Trophoblast cell (in vitro differentiated cells and primary cell): Measurements from ENCODE around the gene TRIM69.

Experiments
- DNase-seq, 2 donors: peaks; one replicate each; pipeline ENCODE4 v3.0.0-alpha.2; 2016
- H2AFZ ChIP-seq: 2 replicates; pipeline ENCODE4 v1.6.1; 2013; ENCODE audit warnings: low read length, moderate library complexity, mild to moderate bottlenecking; ENCODE audit not compliant: insufficient read depth, poor library complexity
- H2AK5ac ChIP-seq: 2 replicates; pipeline ENCODE4 v1.6.1; 2013; ENCODE audit warnings: mild to moderate bottlenecking, low read length
- H2BK120ac ChIP-seq: 2 replicates; pipeline ENCODE4 v1.6.1; 2013; ENCODE audit warnings: low read length, mild to moderate bottlenecking, moderate library complexity; ENCODE audit not compliant: insufficient read depth, poor library complexity
- H2BK12ac ChIP-seq: 2 replicates; pipeline ENCODE4 v1.6.1; 2013; ENCODE audit warnings: mild to moderate bottlenecking, low read length, moderate library complexity
- H2BK5ac ChIP-seq: 2 replicates; pipeline ENCODE4 v1.6.1; 2013; ENCODE audit warnings: low read length, low read depth, moderate library complexity, mild to moderate bottlenecking; ENCODE audit not compliant: poor library complexity
- H3K14ac ChIP-seq: 2 replicates; pipeline ENCODE4 v1.6.1; 2013; ENCODE audit warnings: mild to moderate bottlenecking, low read length
- H3K18ac ChIP-seq: 2 replicates; pipeline ENCODE4 v1.6.1; 2013; ENCODE audit warnings: mild to moderate bottlenecking, low read length
- H3K23ac ChIP-seq: 2 replicates; pipeline ENCODE4 v1.6.1; 2013; ENCODE audit warnings: low read length
- H3K27ac ChIP-seq: 2 replicates; pipeline ENCODE4 v1.5.1; 2013; ENCODE audit warnings: low read depth, mild to moderate bottlenecking, inconsistent platforms, low read length, moderate library complexity
- H3K27me3 ChIP-seq: 2 replicates; pipeline ENCODE4 v1.6.1; 2013; ENCODE audit warnings: inconsistent platforms, mild to moderate bottlenecking, low read length, moderate library complexity; ENCODE audit not compliant: insufficient read depth
- H3K36me3 ChIP-seq, 2 experiments: 1 replicate in 1 of 2; 2 replicates in 1 of 2; pipeline ENCODE4 v1.6.1; 2013; ENCODE audit warnings: low read length in 2 of 2, mild to moderate bottlenecking in 2 of 2, moderate library complexity in 1 of 2; ENCODE audit not compliant: insufficient read depth in 2 of 2, control insufficient read depth in 1 of 2
- H3K4ac ChIP-seq: 2 replicates; pipeline ENCODE4 v1.6.1; 2013; ENCODE audit warnings: low read depth, mild to moderate bottlenecking, low read length, moderate library complexity
- H3K4me1 ChIP-seq, 2 experiments: 1 replicate in 1 of 2; 2 replicates in 1 of 2; pipeline ENCODE4 v1.6.1; 2013; ENCODE audit warnings: low read length in 2 of 2, mild to moderate bottlenecking in 2 of 2, moderate library complexity in 1 of 2; ENCODE audit not compliant: insufficient read depth in 2 of 2, control insufficient read depth in 1 of 2
- H3K4me2 ChIP-seq: 2 replicates; pipeline ENCODE4 v1.6.1; 2013; ENCODE audit warnings: inconsistent platforms, mild to moderate bottlenecking, low read length, moderate library complexity
- H3K4me3 ChIP-seq: 2 replicates; pipeline ENCODE4 v1.5.1; 2013; ENCODE audit warnings: mild to moderate bottlenecking, low read depth, low read length, inconsistent platforms
- H3K79me1 ChIP-seq: one replicate; pipeline ENCODE4 v1.6.1; 2013; ENCODE audit warnings: low read length
- H3K79me2 ChIP-seq: 2 replicates; pipeline ENCODE4 v1.6.1; 2013; ENCODE audit warnings: low read length, mild to moderate bottlenecking; ENCODE audit not compliant: control insufficient read depth, insufficient read depth, poor library complexity
- H3K9ac ChIP-seq: 2 replicates; pipeline ENCODE4 v1.6.1; 2013; ENCODE audit warnings: mild to moderate bottlenecking, low read length
- H3K9me3 ChIP-seq: 2 replicates; pipeline ENCODE4 v1.6.1; 2013; ENCODE audit warnings: low read depth, mild to moderate bottlenecking, control low read depth, inconsistent platforms, low read length; ENCODE audit not compliant: insufficient read depth
- H4K12ac ChIP-seq: 2 replicates; pipeline ENCODE4 v1.6.1; 2013; ENCODE audit warnings: low read depth, mild to moderate bottlenecking, low read length, moderate library complexity
- H4K8ac ChIP-seq: 2 replicates; pipeline ENCODE4 v1.6.1; 2013; ENCODE audit warnings: low read depth, mild to moderate bottlenecking, low read length, moderate library complexity
- H4K91ac ChIP-seq: one replicate; pipeline ENCODE4 v1.6.1; 2013; ENCODE audit warnings: low read depth, mild to moderate bottlenecking, low read length, moderate library complexity
- WGBS: extraction: QIAGEN DNeasy Blood & Tissue Kit; methylation state at CpG from one replicate; pipeline ENCODE4 v1.1.7; 2013; ENCODE audit warnings: missing lambda C conversion rate; ENCODE audit not compliant: insufficient read length, insufficient coverage; ENCODE audit errors: extremely low coverage; 5-methylcytosine and 5-hydroxymethylcytosine counted together

The TRIM69 gene

GRCh38 chr15:44711096-44711742 is 25.1 kb upstream of the TRIM69 start, which contains the start of the genes B2M and PATL2:
Gene B2M, plus strand, starts transcription at chr15:44711517. Its CDS starts 30 bp downstream, at chr15:44711547.
Gene PATL2, minus strand, starts transcription at chr15:44711323. Its CDS starts 34,833 bp downstream, at chr15:44676490.
- H4K91ac ChIP-seq, result peak within 1 kb of the TSS; percentile 3
- H2AFZ ChIP-seq, result peak within 1 kb of the TSS; percentile 12
- H3K36me3 ChIP-seq, result peaks cover 0 to 4% of the 10 kb centered on the region in 2 experiments
- H2AK5ac ChIP-seq, result no peak within 1 kb of the TSS
- H3K4me2 ChIP-seq, result peak within 1 kb of the TSS; percentile 73
- peak within 1 kb of the TSS; percentile 73 for H3K4me3 ChIP-seq
- no peaks in the 10 kb centered on the region for H3K27me3 ChIP-seq
- H2BK120ac ChIP-seq, result peak within 1 kb of the TSS; percentile 2
- peaks cover 3% of the 10 kb centered on the region for H3K79me2 ChIP-seq
- peak; percentile 97 to 99 for DNase-seq
- peak within 1 kb of the TSS; percentile 49 for H3K27ac ChIP-seq
- H3K79me1 ChIP-seq, result peaks cover 6% of the 10 kb centered on the region
- peak within 1 kb of the TSS; percentile 56 for H4K8ac ChIP-seq
- H3K14ac ChIP-seq, result peak within 1 kb of the TSS; percentile 54
- no peak within 1 kb of the TSS for H3K23ac ChIP-seq
- H3K9me3 ChIP-seq, result peaks cover 1% of the 10 kb centered on the region
- peak within 1 kb of the TSS; percentile 67 for H3K18ac ChIP-seq
- H3K9ac ChIP-seq, result peak within 1 kb of the TSS; percentile 53
- H2BK5ac ChIP-seq, result peak within 1 kb of the TSS; percentile 47
- no peak within 1 kb of the TSS for H4K12ac ChIP-seq
- peak within 1 kb of the TSS; percentile 20 for H3K4ac ChIP-seq
- peaks cover 13 to 14% of the 10 kb centered on the region in 2 experiments for H3K4me1 ChIP-seq
- H2BK12ac ChIP-seq, result peak within 1 kb of the TSS; percentile 47
- WGBS, result no CpG with 5 or more reads among the region's 37 CpGs

GRCh38 chr15:44711743-44712345 is 24.5 kb upstream of the TRIM69 start:
- Histone ChIP-seq H2BK120ac (peak overlapping the region; percentile 2), H2BK5ac (peak overlapping the region; percentile 47), H4K91ac (peak overlapping the region; percentile 3), H3K4me3 (peak overlapping the region; percentile 73), H3K18ac (peak overlapping the region; percentile 67), H2AFZ (peak overlapping the region; percentile 12), H3K36me3 (peaks cover 0 to 10% of the 10 kb centered on the region in 2 experiments), H3K79me2 (peaks cover 3% of the 10 kb centered on the region), H3K9me3 (peaks cover 1% of the 10 kb centered on the region), H3K23ac (no peak overlapping the region), H3K9ac (peak overlapping the region; percentile 53), H2AK5ac (no peak overlapping the region), H3K79me1 (peaks cover 6% of the 10 kb centered on the region), H4K12ac (no peak overlapping the region), H3K27me3 (no peaks in the 10 kb centered on the region), H3K14ac (peak overlapping the region; percentile 54), H4K8ac (peak overlapping the region; percentile 50), H2BK12ac (peak overlapping the region; percentile 47), H3K4ac (peak overlapping the region; percentile 20), H3K27ac (peak overlapping the region; percentile 49), H3K4me2 (peak overlapping the region; percentile 73), H3K4me1 (peaks cover 9 to 10% of the 10 kb centered on the region in 2 experiments)
- WGBS, result no CpG with 5 or more reads among the region's 46 CpGs
- peak; percentile 25 to 57 for DNase-seq

- no peak overlapping the region for H3K27ac ChIP-seq
- H3K79me2 ChIP-seq, result peaks cover 3% of the 10 kb centered on the region
- no peak overlapping the region for H3K23ac ChIP-seq
- no peak overlapping the region for H3K14ac ChIP-seq
- H2AK5ac ChIP-seq, result no peak overlapping the region
- H4K12ac ChIP-seq, result no peak overlapping the region
- H3K18ac ChIP-seq, result no peak overlapping the region
- no CpG with 5 or more reads among the region's 24 CpGs for WGBS
- no peak overlapping the region for H4K8ac ChIP-seq
- H3K79me1 ChIP-seq, result peaks cover 6% of the 10 kb centered on the region
- DNase-seq, result peak; percentile 50 to 69
- no peaks in the 10 kb centered on the region for H3K27me3 ChIP-seq
- H4K91ac ChIP-seq, result no peak overlapping the region
- peaks cover 2 to 5% of the 10 kb centered on the region in 2 experiments for H3K4me1 ChIP-seq
- no peak overlapping the region for H2BK120ac ChIP-seq
- H2AFZ ChIP-seq, result no peak overlapping the region
- H2BK5ac ChIP-seq, result no peak overlapping the region
- no peak overlapping the region for H2BK12ac ChIP-seq
- peaks cover 0 to 11% of the 10 kb centered on the region in 2 experiments for H3K36me3 ChIP-seq
- H3K9ac ChIP-seq, result no peak overlapping the region
- H3K4me3 ChIP-seq, result no peak overlapping the region
- peak overlapping the region; percentile 73 for H3K4me2 ChIP-seq
- H3K4ac ChIP-seq, result no peak overlapping the region
- peaks cover 1% of the 10 kb centered on the region for H3K9me3 ChIP-seq
Observed at GRCh38 chr15:44712346-44713005, 23.9 kb upstream of the TRIM69 start.
